Epithelial cell of proximal tubule (primary cell): Measurements from ENCODE around the gene C1QL4. TPM values are rescaled to one million over a fixed set of nuclear protein-coding genes. Genes with fewer than 3 reads are reported as not detected.
"Not testable (repeated sequence)": the region's sequence is repeated elsewhere in the genome, so short reads cannot be mapped to it uniquely, and the experiment has no call there.

Experiments
- DNase-seq: peaks from one replicate; pipeline ENCODE4 v3.0.0-alpha.2; 2011; ENCODE audit warnings: low read depth
- H3K4me3 ChIP-seq: 2 replicates; pipeline ENCODE4 v1.5.1; 2011; ENCODE audit warnings: low read depth, mild to moderate bottlenecking, low read length
- total RNA-seq: library from RNA; depleted of rRNA; stranded (reverse); fragments of >200 nt; gene quantifications from 2 replicates; pipeline ENCODE4 v1.2.3, GENCODE V29; 2015
- TF ChIP-seq, protein P1 (sequence below): conservative IDR thresholded peaks from 2 replicates; pipeline ENCODE4 v1.5.1; 2012; ENCODE audit warnings: low read depth, mild to moderate bottlenecking, low read length

Gene C1QL4
- total RNA-seq, 1 donor from 2014 or later, result not detected

DNA sequence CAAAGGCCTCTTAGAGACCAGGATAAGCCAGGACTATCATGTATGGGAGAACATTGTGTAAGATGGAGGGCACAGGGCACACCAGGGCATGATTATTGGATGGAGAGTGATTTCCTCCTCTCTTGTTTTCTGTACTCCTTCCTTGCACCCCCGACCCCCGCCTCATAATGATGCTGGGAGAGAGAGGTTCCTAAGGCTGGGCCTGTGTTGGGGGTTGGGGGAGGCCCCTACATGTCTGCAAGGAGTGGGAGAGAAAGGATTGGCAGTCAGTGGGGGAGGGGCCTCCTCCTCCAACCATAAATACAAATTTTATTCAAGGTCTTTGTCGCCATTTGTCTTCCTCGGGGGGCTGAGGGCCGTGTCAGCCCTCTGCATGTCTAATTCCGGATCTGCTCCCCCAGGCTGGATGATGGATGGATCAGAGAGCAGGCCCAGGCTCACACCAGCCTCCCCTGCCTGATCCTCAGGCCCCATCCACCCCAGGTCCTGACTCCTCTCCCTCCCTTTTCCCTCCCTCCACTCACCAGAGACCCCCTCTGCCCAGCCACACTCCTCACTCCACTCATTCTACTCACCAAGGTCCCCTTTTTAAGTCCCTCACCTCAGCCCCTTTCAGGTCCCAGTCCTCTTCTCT, 2.0 kb upstream of the C1QL4 start:
- no peak overlapping the region for H3K4me3 ChIP-seq
- TF ChIP-seq, protein P1, sequence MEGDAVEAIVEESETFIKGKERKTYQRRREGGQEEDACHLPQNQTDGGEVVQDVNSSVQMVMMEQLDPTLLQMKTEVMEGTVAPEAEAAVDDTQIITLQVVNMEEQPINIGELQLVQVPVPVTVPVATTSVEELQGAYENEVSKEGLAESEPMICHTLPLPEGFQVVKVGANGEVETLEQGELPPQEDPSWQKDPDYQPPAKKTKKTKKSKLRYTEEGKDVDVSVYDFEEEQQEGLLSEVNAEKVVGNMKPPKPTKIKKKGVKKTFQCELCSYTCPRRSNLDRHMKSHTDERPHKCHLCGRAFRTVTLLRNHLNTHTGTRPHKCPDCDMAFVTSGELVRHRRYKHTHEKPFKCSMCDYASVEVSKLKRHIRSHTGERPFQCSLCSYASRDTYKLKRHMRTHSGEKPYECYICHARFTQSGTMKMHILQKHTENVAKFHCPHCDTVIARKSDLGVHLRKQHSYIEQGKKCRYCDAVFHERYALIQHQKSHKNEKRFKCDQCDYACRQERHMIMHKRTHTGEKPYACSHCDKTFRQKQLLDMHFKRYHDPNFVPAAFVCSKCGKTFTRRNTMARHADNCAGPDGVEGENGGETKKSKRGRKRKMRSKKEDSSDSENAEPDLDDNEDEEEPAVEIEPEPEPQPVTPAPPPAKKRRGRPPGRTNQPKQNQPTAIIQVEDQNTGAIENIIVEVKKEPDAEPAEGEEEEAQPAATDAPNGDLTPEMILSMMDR, result no peak
- no peak for DNase-seq

GRCh38 chr12:49335955-49336644, 888 bp downstream of the C1QL4 start:
- DNase-seq, result no peak
- TF ChIP-seq, protein P1, result no peak
- H3K4me3 ChIP-seq, result no peak overlapping the region

DNA sequence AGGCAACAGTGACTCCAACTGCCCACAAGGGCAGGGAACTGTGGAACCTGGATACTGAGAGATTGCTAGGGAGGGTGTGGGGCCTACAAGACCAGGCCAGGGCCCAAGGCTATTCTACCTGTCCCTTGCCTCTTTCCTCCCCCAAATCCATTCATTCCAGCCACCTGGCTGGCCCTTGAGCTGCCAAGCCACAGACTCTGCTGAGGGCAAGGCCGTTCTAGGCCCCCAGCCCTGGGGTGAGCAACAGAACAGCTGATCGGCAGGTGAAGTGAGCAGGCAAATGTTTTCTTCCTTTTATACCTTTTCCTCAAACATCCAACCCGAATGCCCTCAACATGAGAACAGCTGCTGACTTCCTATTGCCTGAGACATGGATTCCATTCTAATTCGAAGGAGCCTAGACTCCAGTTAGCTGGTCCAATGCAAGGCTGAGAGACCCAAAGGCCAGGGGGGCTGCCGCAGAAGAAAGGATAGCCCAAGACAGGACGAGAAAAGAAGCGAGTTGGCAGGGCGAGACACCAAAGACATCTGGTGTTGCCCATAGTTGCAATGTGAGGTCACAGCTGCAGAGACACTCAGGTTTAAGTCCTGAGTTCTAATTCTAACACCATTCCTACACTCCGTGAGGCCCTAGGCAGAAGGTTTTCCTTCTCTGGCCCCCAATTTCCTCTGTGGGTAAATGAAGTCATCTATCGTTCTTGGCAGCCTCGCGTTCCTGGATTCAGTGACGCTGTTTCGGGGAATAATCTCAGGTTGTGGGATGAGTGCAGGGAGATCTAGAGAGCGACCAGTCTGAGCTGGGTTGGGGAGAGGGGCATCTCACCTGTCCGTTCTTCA, 1.7 kb downstream of the C1QL4 start:
- TF ChIP-seq, protein P1, result no peak
- H3K4me3 ChIP-seq, result no peak overlapping the region
- DNase-seq, result no peak

- no peak for DNase-seq
- TF ChIP-seq, protein P1, result no peak
- no peak overlapping the region for H3K4me3 ChIP-seq
Measured at GRCh38 chr12:49334681-49335080, 2.3 kb downstream of the C1QL4 start.

GRCh38 chr12:49334226-49334625, 2.8 kb downstream of the C1QL4 start:
- TF ChIP-seq, protein P1, result no peak
- H3K4me3 ChIP-seq, result no peak overlapping the region
- DNase-seq, result no peak

DNA sequence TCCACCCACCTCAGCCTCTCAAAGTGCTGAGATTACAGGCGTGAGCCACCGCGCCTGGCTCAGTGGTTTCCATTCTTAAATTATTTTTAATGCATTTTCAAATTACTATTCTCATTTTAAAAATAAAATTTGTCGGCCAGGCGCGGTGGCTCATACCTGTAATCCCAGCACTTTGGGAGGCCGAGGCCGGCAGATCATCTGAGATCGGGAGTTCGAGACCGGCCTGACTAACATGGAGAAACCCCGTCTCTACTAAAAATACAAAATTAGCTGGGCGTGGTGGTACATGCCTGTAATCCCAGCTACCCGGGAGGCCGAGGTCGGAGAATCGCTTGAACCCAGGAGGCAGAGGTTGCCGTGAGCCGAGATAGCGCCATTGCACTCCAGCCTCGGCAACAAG, 3.2 kb downstream of the C1QL4 start:
- DNase-seq, H3K4me3 ChIP-seq: not testable (repeated sequence)

DNA sequence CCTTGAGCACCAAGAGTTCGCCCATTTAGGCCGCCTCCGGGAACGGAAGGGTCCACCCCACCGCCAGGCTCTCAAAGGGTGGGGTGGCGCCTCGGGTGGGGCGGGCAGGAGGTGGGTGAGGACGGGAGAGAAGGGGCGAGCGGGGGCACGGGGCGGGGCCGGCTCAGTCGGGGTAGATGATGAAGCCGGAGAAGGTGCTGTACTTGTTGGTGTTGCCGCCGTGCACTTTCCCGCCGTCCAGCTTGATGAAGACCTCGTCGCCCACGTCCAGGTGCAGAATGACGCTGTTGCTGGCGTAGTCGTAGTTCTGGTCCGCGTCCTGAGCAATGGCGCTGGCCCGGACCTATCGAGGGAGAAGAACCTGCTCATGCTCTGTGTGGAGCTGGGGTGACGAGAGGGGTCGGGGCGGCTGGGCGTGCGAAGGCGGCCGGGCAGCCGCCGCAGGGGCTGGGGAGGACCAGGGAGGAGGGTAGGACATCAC, 4.1 kb downstream of the C1QL4 start:
- TF ChIP-seq, protein P1, result no peak
- DNase-seq, result no peak
- H3K4me3 ChIP-seq, result no peak overlapping the region
